ENCODE results near the gene MKS1.

The MKS1 gene

GRCh38 chr17:58244963-58245362 is 25.9 kb upstream of the MKS1 start:
- no peak for DNase-seq

- peak; percentile 33 for DNase-seq
Observed at GRCh38 chr17:58242171-58242784, 23.2 kb upstream of the MKS1 start.

GRCh38 chr17:58239987-58240386 is 20.9 kb upstream of the MKS1 start:
- DNase-seq = no peak

- no peak for DNase-seq
Observed at GRCh38 chr17:58238147-58238634, 19.1 kb upstream of the MKS1 start, which contains the start of gene LPO. Gene LPO (plus strand): TSS chr17:58238584. CDS start chr17:58242980, 4,396 bp downstream.

- no peak for DNase-seq
Observed at GRCh38 chr17:58236394-58236793, 17.3 kb upstream of the MKS1 start.

GRCh38 chr17:58235821-58236220 is 16.8 kb upstream of the MKS1 start:
- no peak for DNase-seq

GRCh38 chr17:58234512-58234911 is 15.5 kb upstream of the MKS1 start:
- DNase-seq = no peak

- DNase-seq = no peak
Observed at GRCh38 chr17:58233543-58233942, 14.5 kb upstream of the MKS1 start.

- peak; percentile 28 for DNase-seq
Observed at GRCh38 chr17:58232707-58233156, 13.7 kb upstream of the MKS1 start.

- DNase-seq = no peak
Observed at GRCh38 chr17:58231641-58232040, 12.6 kb upstream of the MKS1 start.

GRCh38 chr17:58229881-58230280 is 10.8 kb upstream of the MKS1 start:
- DNase-seq = no peak

GRCh38 chr17:58229384-58229783 is 10.3 kb upstream of the MKS1 start:
- no peak for DNase-seq

- DNase-seq = no peak
Observed at GRCh38 chr17:58228679-58229078, 9.6 kb upstream of the MKS1 start.

GRCh38 chr17:58227733-58228132 is 8.7 kb upstream of the MKS1 start:
- DNase-seq = no peak

- no peak for DNase-seq
Observed at GRCh38 chr17:58224315-58224714, 5.3 kb upstream of the MKS1 start.

GRCh38 chr17:58219789-58220183 is 731 bp upstream of the MKS1 start:
- DNase-seq = no peak

- DNase-seq = no peak
Observed at GRCh38 chr17:58217766-58218165, 1.3 kb downstream of the MKS1 start.

- peak; percentile 28 for DNase-seq
Observed at GRCh38 chr17:58215685-58216084, 3.4 kb downstream of the MKS1 start.

- no peak for DNase-seq
Observed at GRCh38 chr17:58210922-58211321, 8.1 kb downstream of the MKS1 start.

- no peak for DNase-seq
Observed at GRCh38 chr17:58208344-58208743, 10.7 kb downstream of the MKS1 start.

- DNase-seq = no peak
Observed at GRCh38 chr17:58207451-58207850, 11.6 kb downstream of the MKS1 start.

- DNase-seq = no peak
Observed at GRCh38 chr17:58205936-58206335, 13.1 kb downstream of the MKS1 start.

- no peak for DNase-seq
Observed at GRCh38 chr17:58204796-58205195, 14.3 kb downstream of the MKS1 start.

- no peak for DNase-seq
Observed at GRCh38 chr17:58202859-58203258, 16.2 kb downstream of the MKS1 start.

GRCh38 chr17:58200024-58200633 is 18.9 kb downstream of the MKS1 start:
- peak; percentile 75 for DNase-seq

All from NCI-H69 (cell line).